Skeletal muscle cell (primary cell): ENCODE measurements around the gene MT1H.
A peak's percentile ranks its signal among the peaks of the same experiment; 100 is the strongest.

ENCODE experiments used
- DNase-seq: peaks from one replicate; pipeline ENCODE4 v3.0.0-alpha.2; 2010; ENCODE audit warnings: low read depth
- H3K4me3 ChIP-seq: 2 replicates; pipeline ENCODE4 v1.5.1; 2011; ENCODE audit warnings: low read depth, mild to moderate bottlenecking, control low read depth, low read length, moderate library complexity

MT1H gene

GRCh38 chr16:56634715-56635440, 34.7 kb upstream of the MT1H start:
- peak overlapping the region; percentile 27 for H3K4me3 ChIP-seq

GRCh38 chr16:56635441-56635967, 34.1 kb upstream of the MT1H start:
- no peak for DNase-seq
- peak overlapping the region; percentile 27 for H3K4me3 ChIP-seq

More at GRCh38 chr16:56634715-56635440, 34.7 kb upstream of the MT1H start:
- DNase-seq, result no peak

- no peak overlapping the region for H3K4me3 ChIP-seq
- DNase-seq, result no peak
These were observed 32.8 kb upstream of the MT1H start for GRCh38 chr16:56636616-56637413.

- DNase-seq, result no peak
- H3K4me3 ChIP-seq, result peak within 1 kb of the TSS; percentile 55
These were observed 31.5 kb upstream of the MT1H start, which contains the start of gene MT1A for GRCh38 chr16:56637814-56638750. TSS of gene MT1A (plus strand) at chr16:56638666. CDS start at chr16:56638739, 73 bp downstream.

- no peak for DNase-seq
- H3K4me3 ChIP-seq, result no peak overlapping the region
These were observed 30.6 kb upstream of the MT1H start for GRCh38 chr16:56639045-56639444.

- H3K4me3 ChIP-seq, result no peak overlapping the region
- DNase-seq, result no peak
These were observed 29.5 kb upstream of the MT1H start for GRCh38 chr16:56640076-56640475.

- no peak overlapping the region for H3K4me3 ChIP-seq
- no peak for DNase-seq
These were observed 28.4 kb upstream of the MT1H start for GRCh38 chr16:56641166-56641565.

DNA sequence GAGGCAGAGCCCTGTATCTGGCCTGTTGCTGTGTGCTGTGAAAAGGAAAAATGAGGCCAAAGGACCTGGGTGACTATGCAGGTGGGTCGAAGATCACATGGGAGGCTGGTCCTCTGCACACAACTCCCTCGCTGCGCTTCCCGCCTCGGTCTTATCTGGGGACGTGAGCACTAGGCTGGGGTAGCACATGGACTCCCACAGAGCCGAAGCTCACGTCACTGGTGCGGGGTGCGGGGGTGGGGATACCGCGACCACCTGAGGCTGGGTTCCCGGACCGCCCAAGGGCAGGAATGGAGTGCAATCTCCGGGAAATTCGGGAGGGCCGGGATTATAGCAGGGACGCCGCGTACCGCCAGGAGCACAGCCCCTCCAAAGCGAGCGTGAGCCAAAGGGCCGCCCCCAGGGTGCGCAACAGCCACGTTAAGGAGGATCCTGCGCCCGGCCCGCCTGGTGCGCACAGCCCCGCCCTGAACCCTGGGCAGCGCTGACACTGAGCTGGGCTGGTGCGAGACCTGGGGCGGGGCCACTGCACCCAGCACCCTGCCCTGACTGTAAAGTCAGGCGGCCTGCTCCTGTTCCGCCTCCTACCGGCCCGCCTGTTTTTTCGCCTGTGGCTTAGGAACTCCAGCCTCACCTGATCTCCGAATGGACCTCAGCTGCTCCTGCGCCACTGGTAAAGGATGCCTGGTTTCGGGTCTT, 26.4 kb upstream of the MT1H start:
- H3K4me3 ChIP-seq, result peak overlapping the region; percentile 22
- no peak for DNase-seq

DNA sequence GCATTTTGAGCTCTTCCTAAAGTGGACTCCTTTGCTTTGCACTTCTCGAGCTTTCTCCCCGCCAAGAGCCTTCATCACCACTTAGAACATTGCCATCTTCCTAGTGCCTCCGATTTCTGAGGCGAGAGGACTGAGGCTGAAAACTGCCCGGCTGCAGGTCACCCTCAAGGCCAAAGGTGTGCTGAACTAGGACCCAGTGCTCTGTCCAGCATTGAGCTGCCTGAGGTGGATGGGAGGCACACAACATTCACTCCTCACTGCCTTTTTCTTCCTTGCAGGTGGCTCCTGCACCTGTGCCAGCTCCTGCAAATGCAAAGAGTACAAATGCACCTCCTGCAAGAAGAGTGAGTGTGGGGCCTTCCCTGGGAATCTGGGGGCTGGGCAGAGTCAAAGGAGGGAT, 25.8 kb upstream of the MT1H start:
- no peak for DNase-seq
- no peak overlapping the region for H3K4me3 ChIP-seq

DNA sequence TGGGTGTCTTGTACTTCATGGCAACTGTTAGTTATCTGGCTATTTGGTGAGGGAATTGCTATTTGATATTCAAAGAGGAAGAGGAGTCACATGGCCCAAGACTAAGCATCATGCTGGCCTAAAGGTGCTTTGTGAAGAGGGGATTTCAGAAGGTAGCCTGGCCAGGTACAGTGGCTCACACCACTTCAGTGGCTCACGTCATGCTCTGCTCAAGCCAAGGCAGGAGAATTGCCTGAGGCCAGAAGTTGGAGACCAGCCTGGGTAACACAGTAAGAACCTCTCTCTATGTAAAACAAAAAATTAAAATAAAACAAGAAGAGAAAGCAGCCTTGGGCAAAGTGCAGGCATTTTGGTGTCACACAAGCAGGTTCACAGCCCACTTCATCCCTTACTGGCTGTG, 24.3 kb upstream of the MT1H start:
- DNase-seq, result no peak
- H3K4me3 ChIP-seq, result no peak overlapping the region

- no peak overlapping the region for H3K4me3 ChIP-seq
- DNase-seq, result no peak
These were observed 23.8 kb upstream of the MT1H start for GRCh38 chr16:56645838-56646237.

- H3K4me3 ChIP-seq, result no peak overlapping the region
- DNase-seq, result no peak
These were observed 21.8 kb upstream of the MT1H start for GRCh38 chr16:56647641-56648431.

GRCh38 chr16:56649271-56649670, 20.3 kb upstream of the MT1H start:
- no peak for DNase-seq
- H3K4me3 ChIP-seq, result no peak overlapping the region

- no peak for DNase-seq
- H3K4me3 ChIP-seq, result no peak overlapping the region
These were observed 19.8 kb upstream of the MT1H start for GRCh38 chr16:56649820-56650219.

DNA sequence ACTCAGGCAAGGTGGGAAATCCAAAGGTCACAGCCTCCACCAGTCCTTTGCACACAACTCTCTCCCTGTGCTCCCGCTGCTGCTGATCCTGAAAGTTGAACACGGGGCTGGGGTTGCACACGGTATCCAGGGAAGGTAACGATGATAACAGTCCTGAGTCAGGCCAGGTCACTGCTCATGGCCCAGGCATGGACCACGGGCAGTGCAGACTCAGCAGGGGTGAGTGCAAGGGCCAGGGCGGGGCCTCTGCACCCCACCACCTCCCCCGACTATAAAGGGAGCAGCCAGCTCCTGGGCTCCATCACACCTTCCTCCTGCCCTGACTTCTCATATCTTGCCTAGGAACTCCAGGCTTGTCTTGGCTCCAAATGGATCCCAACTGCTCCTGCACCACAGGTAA, 18.0 kb upstream of the MT1H start, which contains the start of gene MT1B:
Gene MT1B, plus strand, starts transcription at position 301 of the 400 bp plus-strand sequence. Its CDS starts 68 bp downstream, at position 369.
- H3K4me3 ChIP-seq, result no peak within 1 kb of the TSS
- DNase-seq, result no peak

DNA sequence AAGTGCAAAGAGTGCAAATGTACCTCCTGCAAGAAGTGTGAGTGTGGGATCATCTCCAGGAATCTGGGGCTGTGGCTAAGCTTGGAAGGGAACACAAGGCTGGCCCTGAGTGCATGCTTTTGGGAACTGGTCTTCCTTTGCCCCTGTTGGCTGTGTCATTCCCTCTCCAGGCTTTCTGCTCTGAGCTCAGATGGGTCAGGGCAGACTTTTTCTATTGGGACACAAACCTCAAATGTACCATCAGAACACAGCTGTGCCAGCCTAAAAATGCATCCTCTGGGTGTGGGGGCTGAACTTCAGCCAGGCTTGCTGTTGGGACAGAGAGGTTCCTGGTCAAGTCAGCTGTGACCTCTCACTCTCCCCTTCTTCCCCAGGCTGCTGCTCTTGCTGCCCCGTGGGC, 17.0 kb upstream of the MT1H start:
- no peak for DNase-seq
- H3K4me3 ChIP-seq, result no peak overlapping the region

DNA sequence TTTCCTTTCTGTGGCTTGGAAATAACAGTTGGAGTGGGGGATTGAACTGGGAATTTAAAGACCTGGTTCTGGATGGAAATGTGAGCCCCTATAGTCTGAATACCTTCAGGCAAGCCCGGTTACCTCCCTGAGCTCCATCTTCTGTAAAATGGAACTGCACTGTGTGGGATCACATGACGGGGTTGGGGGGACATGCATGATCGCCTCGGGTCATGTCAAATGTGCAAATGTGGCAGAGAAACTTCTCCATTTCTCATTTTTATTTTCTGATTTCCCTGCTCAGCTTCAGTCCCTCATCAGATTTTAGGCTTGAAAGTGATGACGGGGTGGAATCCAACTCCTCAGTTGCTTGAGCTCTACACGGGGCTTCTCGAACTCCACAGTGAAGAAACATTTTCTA, 16.4 kb upstream of the MT1H start:
- no peak for DNase-seq
- H3K4me3 ChIP-seq, result no peak overlapping the region
